ENCODE measurements around the gene CORO6. TPM values are rescaled to one million over a fixed set of nuclear protein-coding genes. Genes with fewer than 3 reads are reported as not detected.

CORO6 gene
- polyA plus RNA-seq, 1 donor from 2014 or later: 4.3 TPM

DNA sequence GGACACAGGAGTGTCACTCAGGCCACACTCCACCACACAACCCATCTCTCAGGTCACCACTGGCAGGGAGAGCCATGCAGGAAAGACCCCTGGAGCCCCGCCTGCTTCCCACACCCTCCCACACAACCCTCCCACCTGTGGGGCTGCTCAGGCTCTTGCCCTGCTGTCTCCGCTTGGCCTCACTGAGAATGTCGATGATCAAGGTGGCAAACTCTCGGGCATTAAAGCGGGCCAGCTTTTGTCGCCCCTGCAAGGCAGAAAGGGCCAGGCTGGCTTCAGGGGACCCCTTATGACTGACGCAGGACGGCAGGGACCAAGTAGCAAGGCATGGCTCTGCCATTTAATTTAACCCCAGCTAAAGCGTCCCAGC is 45.7 kb downstream of the CORO6 start:
- Histone ChIP-seq H3K9ac (ENCODE audit: low read length) (no peak overlapping the region), H3K9me3 (ENCODE audit: low read length) (no peaks in the 10 kb centered on the region), H4K20me1 (ENCODE audit: insufficient read depth) (no peaks in the 10 kb centered on the region), H3K36me3 (ENCODE audit: insufficient read depth, low read length) (no peaks in the 10 kb centered on the region), H3K79me2 (replicated peaks; ENCODE audit: insufficient read depth, low read length) (no peaks in the 10 kb centered on the region), H3F3A (ENCODE audit: insufficient read depth, low read length, poor library complexity, severe bottlenecking) (no peaks in the 10 kb centered on the region), H3K4me3 (ENCODE audit: low read length) (no peak overlapping the region), H3K9me2 (ENCODE audit: insufficient read depth, low read length) (no peaks in the 10 kb centered on the region), H2AFZ (ENCODE audit: low read depth, low read length) (no peak overlapping the region), H3K4me2 (ENCODE audit: low read length) (no peak overlapping the region), H3K27ac (ENCODE audit: low read length) (no peak overlapping the region), H3K27me3 (ENCODE audit: insufficient read depth, low read depth, low read length) (no peaks in the 10 kb centered on the region)
- TF ChIP-seq RAD21 (conservative IDR thresholded peaks at IDR 0.05) (no peak), EZH2 (IDR thresholded peaks at IDR 0.05; ENCODE audit: borderline replicate concordance, insufficient read depth, low read length, poor library complexity, severe bottlenecking) (no peak), MXI1 (conservative IDR thresholded peaks at IDR 0.05; ENCODE audit: poor library complexity, severe bottlenecking) (no peak), REST (IDR thresholded peaks at IDR 0.05; ENCODE audit: borderline replicate concordance) (no peak), CTCF (IDR thresholded peaks at IDR 0.05; ENCODE audit: poor library complexity, severe bottlenecking) (no peak), SMC3 (conservative IDR thresholded peaks at IDR 0.05; ENCODE audit: poor library complexity) (no peak), EP300 (conservative IDR thresholded peaks at IDR 0.05; ENCODE audit: poor library complexity, severe bottlenecking) (no peak), POLR2AphosphoS5 (IDR thresholded peaks at IDR 0.05) (no peak)

GRCh38 chr17:29576214-29577000 is 46.3 kb downstream of the CORO6 start:
- Histone ChIP-seq H2AFZ (ENCODE audit: low read depth, low read length) (no peak overlapping the region), H3F3A (ENCODE audit: insufficient read depth, low read length, poor library complexity, severe bottlenecking) (no peaks in the 10 kb centered on the region), H3K27ac (ENCODE audit: low read length) (no peak overlapping the region), H3K9me3 (ENCODE audit: low read length) (no peaks in the 10 kb centered on the region), H3K9ac (ENCODE audit: low read length) (no peak overlapping the region), H3K27me3 (ENCODE audit: insufficient read depth, low read depth, low read length) (no peaks in the 10 kb centered on the region), H3K9me2 (ENCODE audit: insufficient read depth, low read length) (no peaks in the 10 kb centered on the region), H3K4me2 (ENCODE audit: low read length) (no peak overlapping the region), H4K20me1 (ENCODE audit: insufficient read depth) (no peaks in the 10 kb centered on the region), H3K36me3 (ENCODE audit: insufficient read depth, low read length) (no peaks in the 10 kb centered on the region), H3K4me3 (ENCODE audit: low read length) (no peak overlapping the region), H3K79me2 (replicated peaks; ENCODE audit: insufficient read depth, low read length) (no peaks in the 10 kb centered on the region)
- no peak for TF ChIP-seq EP300 (conservative IDR thresholded peaks at IDR 0.05; ENCODE audit: poor library complexity, severe bottlenecking)
- no peak for TF ChIP-seq EZH2 (IDR thresholded peaks at IDR 0.05; ENCODE audit: borderline replicate concordance, insufficient read depth, low read length, poor library complexity, severe bottlenecking)
- no peak for TF ChIP-seq POLR2AphosphoS5 (IDR thresholded peaks at IDR 0.05)
- no peak for TF ChIP-seq MXI1 (conservative IDR thresholded peaks at IDR 0.05; ENCODE audit: poor library complexity, severe bottlenecking)
- TF ChIP-seq TAF1 (IDR thresholded peaks at IDR 0.05; ENCODE audit: low read depth): no peak
- no peak for TF ChIP-seq CTCF (IDR thresholded peaks at IDR 0.05; ENCODE audit: poor library complexity, severe bottlenecking)
- TF ChIP-seq SMC3 (conservative IDR thresholded peaks at IDR 0.05; ENCODE audit: poor library complexity): no peak
- TF ChIP-seq REST (IDR thresholded peaks at IDR 0.05; ENCODE audit: borderline replicate concordance): no peak
- TF ChIP-seq RAD21 (conservative IDR thresholded peaks at IDR 0.05): no peak

Measured in neural cell (in vitro differentiated cells).